ENCODE data around the gene ZNF365. TPM values are rescaled to one million over a fixed set of nuclear protein-coding genes. Genes with fewer than 3 reads are reported as not detected.

ZNF365 gene
- total RNA-seq, 4 donors from 2014 or later, result 0.21 to 1.7 (median 1.5) TPM; not detected in 1

DNA sequence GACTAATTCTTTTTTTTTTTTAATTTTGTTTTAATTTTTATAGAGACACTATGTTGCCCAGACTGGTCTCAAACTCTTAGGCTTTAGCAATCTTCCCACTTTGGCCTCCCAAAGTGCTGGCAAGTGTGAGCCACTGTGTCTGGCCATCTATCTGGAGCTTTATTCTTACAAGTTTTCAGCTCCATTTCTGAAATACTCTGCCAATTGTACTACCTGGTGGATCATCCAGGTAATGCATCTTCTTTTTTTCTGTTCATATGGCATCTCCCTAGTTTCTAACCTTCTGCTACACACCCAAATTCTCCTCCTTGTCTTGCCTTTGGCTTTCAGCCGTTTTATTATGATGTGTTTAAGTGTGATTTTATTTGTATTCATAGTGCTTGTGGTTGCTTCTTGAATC, 40.2 kb downstream of the ZNF365 start:
- Histone ChIP-seq H3K4me1 (no peaks in the 10 kb centered on the region), H3K9me3 (peaks cover 0 to 20% (median 0%) of the 10 kb centered on the region in 4 donors), H3K27me3 (no peaks in the 10 kb centered on the region), H3K36me3 (no peaks in the 10 kb centered on the region), H3K27ac (no peak overlapping the region), H3K4me3 (no peak overlapping the region)
- TF ChIP-seq POLR2A (IDR thresholded peaks at IDR 0.05), result no peak
- TF ChIP-seq, protein P1, sequence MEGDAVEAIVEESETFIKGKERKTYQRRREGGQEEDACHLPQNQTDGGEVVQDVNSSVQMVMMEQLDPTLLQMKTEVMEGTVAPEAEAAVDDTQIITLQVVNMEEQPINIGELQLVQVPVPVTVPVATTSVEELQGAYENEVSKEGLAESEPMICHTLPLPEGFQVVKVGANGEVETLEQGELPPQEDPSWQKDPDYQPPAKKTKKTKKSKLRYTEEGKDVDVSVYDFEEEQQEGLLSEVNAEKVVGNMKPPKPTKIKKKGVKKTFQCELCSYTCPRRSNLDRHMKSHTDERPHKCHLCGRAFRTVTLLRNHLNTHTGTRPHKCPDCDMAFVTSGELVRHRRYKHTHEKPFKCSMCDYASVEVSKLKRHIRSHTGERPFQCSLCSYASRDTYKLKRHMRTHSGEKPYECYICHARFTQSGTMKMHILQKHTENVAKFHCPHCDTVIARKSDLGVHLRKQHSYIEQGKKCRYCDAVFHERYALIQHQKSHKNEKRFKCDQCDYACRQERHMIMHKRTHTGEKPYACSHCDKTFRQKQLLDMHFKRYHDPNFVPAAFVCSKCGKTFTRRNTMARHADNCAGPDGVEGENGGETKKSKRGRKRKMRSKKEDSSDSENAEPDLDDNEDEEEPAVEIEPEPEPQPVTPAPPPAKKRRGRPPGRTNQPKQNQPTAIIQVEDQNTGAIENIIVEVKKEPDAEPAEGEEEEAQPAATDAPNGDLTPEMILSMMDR (IDR thresholded peaks at IDR 0.05), result no peak
- TF ChIP-seq EP300 (IDR thresholded peaks at IDR 0.05), result no peak
- DNase-seq (ENCODE audit: low spot score in 2 of 2), result no peak
- 3 to 50% methylated on average over 1 of the region's 1 CpG for WGBS, 2 donors

DNA sequence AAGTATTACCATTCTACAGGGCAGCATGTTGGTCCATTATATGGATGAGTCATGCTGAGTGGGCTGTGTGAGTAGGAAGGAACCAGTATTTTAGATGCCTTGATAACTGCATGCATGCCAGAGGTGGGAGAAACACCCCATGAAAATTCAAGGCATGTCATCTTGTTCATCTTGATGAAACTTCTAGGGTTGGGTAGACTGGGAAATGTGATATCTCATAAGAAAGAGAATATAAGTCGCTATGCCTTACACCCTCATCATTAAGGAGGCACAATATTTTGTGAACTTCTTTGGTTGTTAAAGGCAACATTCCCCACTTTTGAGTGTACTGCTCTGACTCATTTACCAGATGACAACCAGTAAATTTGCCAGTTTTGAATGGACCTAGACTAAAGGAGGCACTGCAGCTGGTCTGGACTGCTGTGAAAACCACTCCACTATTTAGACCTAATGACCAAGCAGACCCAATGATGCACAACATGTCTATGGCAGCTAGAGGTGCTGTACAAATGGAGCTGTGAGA, 48.0 kb downstream of the ZNF365 start:
- 0 to 36% methylated on average over 1 of the region's 1 CpG for whole genome bisulfite sequencing, 2 donors
- no peak for DNase-seq (ENCODE audit: low spot score in 2 of 2)
- Histone ChIP-seq H3K4me3 (no peak overlapping the region), H3K27me3 (no peaks in the 10 kb centered on the region), H3K9me3 (no peaks in the 10 kb centered on the region), H3K36me3 (no peaks in the 10 kb centered on the region), H3K4me1 (no peaks in the 10 kb centered on the region), H3K27ac (no peak overlapping the region)
- TF ChIP-seq POLR2A (IDR thresholded peaks at IDR 0.05) (no peak), EP300 (IDR thresholded peaks at IDR 0.05) (no peak)
- TF ChIP-seq, protein P1 (IDR thresholded peaks at IDR 0.05), result no peak

DNA sequence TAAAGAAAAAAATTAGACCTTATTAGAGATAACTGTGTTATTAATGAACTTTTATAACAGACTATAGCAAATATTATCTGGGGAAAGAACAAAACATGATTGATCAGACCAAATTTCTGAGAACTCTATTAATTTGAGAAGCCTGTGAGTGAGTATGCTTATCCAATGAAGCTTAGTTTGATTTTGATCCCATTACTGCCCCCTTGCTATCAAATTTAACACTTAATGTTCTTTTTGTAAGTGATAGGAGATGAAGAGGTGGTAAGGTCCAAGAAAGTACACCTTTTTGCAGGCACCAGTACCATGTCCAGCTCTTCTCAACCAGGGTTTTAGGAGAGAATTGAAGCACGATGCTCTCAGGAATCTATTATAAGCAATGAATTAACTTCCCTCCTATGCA, 49.9 kb downstream of the ZNF365 start:
- TF ChIP-seq POLR2A (IDR thresholded peaks at IDR 0.05), result no peak
- TF ChIP-seq, protein P1 (IDR thresholded peaks at IDR 0.05), result no peak
- TF ChIP-seq EP300 (IDR thresholded peaks at IDR 0.05), result no peak
- Histone ChIP-seq H3K27ac (no peak overlapping the region), H3K27me3 (no peaks in the 10 kb centered on the region), H3K9me3 (peaks cover 0 to 4% (median 0%) of the 10 kb centered on the region in 4 donors), H3K36me3 (no peaks in the 10 kb centered on the region), H3K4me1 (no peaks in the 10 kb centered on the region), H3K4me3 (no peak overlapping the region)
- DNase-seq (ENCODE audit: low spot score in 2 of 2), result no peak
- WGBS, 2 donors, result 84% methylated on average over 1 of the region's 1 CpG

DNA sequence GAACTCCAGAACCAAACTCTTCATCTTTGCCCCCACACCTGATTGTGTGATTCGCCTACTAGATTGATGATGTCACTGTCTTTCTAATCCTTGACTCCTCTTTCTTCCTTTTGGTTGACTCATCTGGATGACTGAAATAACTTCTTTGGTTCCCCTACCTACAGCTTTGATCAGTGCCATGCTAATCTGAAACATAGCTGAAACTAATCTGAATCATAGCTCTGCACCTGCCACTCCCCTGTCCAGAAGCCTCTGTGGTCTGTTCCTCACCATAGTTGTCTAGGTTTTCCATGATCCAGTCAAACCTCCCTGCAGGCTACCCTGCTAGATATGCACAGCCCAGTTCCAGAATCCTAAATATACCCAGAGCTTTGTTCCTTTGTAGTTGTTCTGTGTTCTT, 51.9 kb downstream of the ZNF365 start:
- WGBS, 2 donors, result 85 to 88% methylated on average over 1 of the region's 1 CpG
- Histone ChIP-seq H3K36me3 (no peaks in the 10 kb centered on the region), H3K9me3 (peaks cover 0 to 4% (median 0%) of the 10 kb centered on the region in 4 donors), H3K4me1 (no peaks in the 10 kb centered on the region), H3K27ac (no peak overlapping the region), H3K4me3 (no peak overlapping the region), H3K27me3 (no peaks in the 10 kb centered on the region)
- no peak for DNase-seq (ENCODE audit: low spot score in 2 of 2)
- TF ChIP-seq, protein P1 (IDR thresholded peaks at IDR 0.05), result no peak
- TF ChIP-seq EP300 (IDR thresholded peaks at IDR 0.05), result no peak
- TF ChIP-seq POLR2A (IDR thresholded peaks at IDR 0.05), result no peak

DNA sequence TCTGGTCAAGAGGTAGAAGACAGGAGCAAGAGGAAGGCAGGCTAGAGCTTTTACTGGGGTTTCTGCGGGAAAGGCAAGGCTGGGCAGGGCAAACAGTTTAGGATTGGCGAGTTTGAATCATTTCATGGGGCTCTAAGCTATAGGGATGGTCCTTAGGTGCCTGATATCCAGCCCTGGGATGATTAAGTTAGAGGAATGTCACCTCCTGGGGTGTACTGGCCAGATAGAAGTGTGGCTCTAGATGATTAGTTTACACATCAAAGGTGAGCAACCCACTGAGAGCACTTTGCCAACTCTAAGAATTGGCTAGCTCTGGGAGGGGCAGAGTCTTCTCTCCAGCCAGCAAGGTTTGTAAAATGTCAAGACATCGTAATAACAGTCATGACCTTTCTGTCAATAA, 52.4 kb downstream of the ZNF365 start:
- WGBS, 2 donors, result 69 to 74% methylated on average over 3 of the region's 3 CpGs
- TF ChIP-seq, protein P1 (IDR thresholded peaks at IDR 0.05), result no peak
- no peak for TF ChIP-seq POLR2A (IDR thresholded peaks at IDR 0.05)
- Histone ChIP-seq H3K27ac (no peak overlapping the region), H3K4me3 (no peak overlapping the region), H3K9me3 (peaks cover 0 to 4% (median 0%) of the 10 kb centered on the region in 4 donors), H3K4me1 (no peaks in the 10 kb centered on the region), H3K27me3 (no peaks in the 10 kb centered on the region), H3K36me3 (no peaks in the 10 kb centered on the region)
- no peak for DNase-seq (ENCODE audit: low spot score in 2 of 2)

All from tibial nerve (tissue), 4 donors.